ENCODE data around the gene BLNK. TPM values are rescaled to one million over a fixed set of nuclear protein-coding genes. Genes with fewer than 3 reads are reported as not detected.
"Not testable (repeated sequence)": the region's sequence is repeated elsewhere in the genome, so short reads cannot be mapped to it uniquely, and the experiment has no call there.

Gene BLNK
- total RNA-seq, result not detected in 2 replicates

- intact Hi-C loops (cut with micrococcal nuclease), result no loop called here
These were observed at the start of gene BLNK for GRCh38 chr10:96271016-96271815. TSS of gene BLNK (minus strand) at chr10:96271569. CDS start at chr10:96271398, 171 bp downstream.

GRCh38 chr10:96319754-96320474 is 48.5 kb upstream of the BLNK start:
- intact Hi-C loops (cut with micrococcal nuclease), result no loop called here

- intact Hi-C loops (cut with micrococcal nuclease), result no loop called here
These were observed 45.9 kb upstream of the BLNK start for GRCh38 chr10:96317067-96317833.

GRCh38 chr10:96313344-96313743 is 42.0 kb upstream of the BLNK start:
- intact Hi-C loops (cut with micrococcal nuclease), result no loop called here

GRCh38 chr10:96311180-96311715 is 39.9 kb upstream of the BLNK start:
- intact Hi-C loops (cut with micrococcal nuclease), result no loop called here

GRCh38 chr10:96310321-96310669 is 38.9 kb upstream of the BLNK start:
- intact Hi-C loops (cut with micrococcal nuclease), result no loop called here

- intact Hi-C loops (cut with micrococcal nuclease), result no loop called here
These were observed 38.4 kb upstream of the BLNK start for GRCh38 chr10:96309628-96310320.

- intact Hi-C loops (cut with micrococcal nuclease), result not testable (repeated sequence)
These were observed 37.5 kb upstream of the BLNK start for GRCh38 chr10:96308854-96309253.

- intact Hi-C loops (cut with micrococcal nuclease), result no loop called here
These were observed 35.1 kb upstream of the BLNK start for GRCh38 chr10:96306516-96306915.

GRCh38 chr10:96305019-96305418 is 33.6 kb upstream of the BLNK start:
- intact Hi-C loops (cut with micrococcal nuclease), result no loop called here

- intact Hi-C loops (cut with micrococcal nuclease), result no loop called here
These were observed 32.9 kb upstream of the BLNK start, which contains the start of gene DNTT for GRCh38 chr10:96304230-96304629. TSS of gene DNTT (plus strand) at chr10:96304434. CDS start at chr10:96304498, 64 bp downstream.

GRCh38 chr10:96301616-96302015 is 30.2 kb upstream of the BLNK start:
- intact Hi-C loops (cut with micrococcal nuclease), result no loop called here

- intact Hi-C loops (cut with micrococcal nuclease), result loop anchor here (10.0 kb wide), 1 partner anchor 255 kb away; the partner anchor contains the start of gene CCNJ
These were observed 28.0 kb upstream of the BLNK start for GRCh38 chr10:96299383-96299782.

- intact Hi-C loops (cut with micrococcal nuclease), result loop anchor here (10.0 kb wide), 1 partner anchor 254 kb away; the partner anchor contains the start of gene CCNJ
These were observed 27.0 kb upstream of the BLNK start for GRCh38 chr10:96298362-96298761.

GRCh38 chr10:96297486-96297885 is 26.1 kb upstream of the BLNK start:
- intact Hi-C loops (cut with micrococcal nuclease), result loop anchor here (10.0 kb wide), 1 partner anchor 253 kb away; the partner anchor contains the start of gene CCNJ

- intact Hi-C loops (cut with micrococcal nuclease), result loop anchor here (10.0 kb wide), 1 partner anchor 251 kb away; the partner anchor contains the start of gene CCNJ
These were observed 24.1 kb upstream of the BLNK start for GRCh38 chr10:96295475-96295874.

- intact Hi-C loops (cut with micrococcal nuclease), result loop anchor here (1.0 to 10.0 kb wide), 5 partner anchors 64 to 863 kb away; partner anchors contain the start of gene CCNJ
These were observed 21.9 kb upstream of the BLNK start for GRCh38 chr10:96292971-96293920.

GRCh38 chr10:96290368-96291133 is 19.2 kb upstream of the BLNK start:
- intact Hi-C loops (cut with micrococcal nuclease), result loop anchor here (10.0 kb wide), 1 partner anchor 246 kb away; the partner anchor contains the start of gene CCNJ
